PC-9 (cell line): ENCODE measurements around the gene ASTL. TPM values are rescaled to one million over a fixed set of nuclear protein-coding genes. Genes with fewer than 3 reads are reported as not detected.

Experiments
- BruUV-seq: library from RNA; stranded (reverse); fragments of 400-500 nt; replicated peaks from 2 replicates; lab custom pipeline; 2021; lab: Mats Ljungman, UMichigan
- CTCF ChIA-PET: fragments of 300-600 bp; sonication (Branson Sonifier 250); formaldehyde crosslinking; loops from one replicate; lab custom pipeline; 2022; ENCODE audit warnings: antibody characterized with exemption; lab: Charles Lee
- POLR2A ChIA-PET: fragments of 300-600 bp; sonication (Branson Sonifier 250); formaldehyde crosslinking; loops from one replicate; lab custom pipeline; 2022; ENCODE audit warnings: antibody characterized with exemption; ENCODE audit not compliant: unreplicated experiment; lab: Charles Lee
- DNase-seq, 2 experiments: peaks; one replicate each; pipeline versions ENCODE4 v3.0.0 to v3.0.0-alpha.2; 2015 to 2022; ENCODE audit warnings: mixed read lengths in 1 of 2
- H2AFZ ChIP-seq: fragments of 200-600 bp; sonication (generic); 2 replicates; pipeline ENCODE4 v1.8.1; 2017; ENCODE audit warnings: antibody characterized with exemption
- H3F3A ChIP-seq: fragments of 200-600 bp; sonication (generic); 2 replicates; pipeline ENCODE4 v1.8.1; 2017; ENCODE audit warnings: antibody characterized with exemption, mild to moderate bottlenecking, low read depth; ENCODE audit not compliant: insufficient read depth
- H3K27ac ChIP-seq: fragments of 200-600 bp; sonication (generic); 2 replicates; pipeline ENCODE4 v1.6.1; 2016; ENCODE audit warnings: mixed run types
- H3K27me3 ChIP-seq: fragments of 200-600 bp; sonication (generic); 2 replicates; pipeline ENCODE4 v1.6.1; 2016; ENCODE audit warnings: low read depth, mixed run types; ENCODE audit not compliant: insufficient read depth
- H3K36me3 ChIP-seq: fragments of 200-600 bp; sonication (generic); 2 replicates; pipeline ENCODE4 v1.6.1; 2016; ENCODE audit warnings: low read depth, mixed run types
- H3K4me1 ChIP-seq: fragments of 200-600 bp; sonication (generic); replicated peaks from 2 replicates; pipeline ENCODE4 v1.6.1; 2016; ENCODE audit warnings: mixed run types; ENCODE audit not compliant: insufficient read depth
- H3K4me2 ChIP-seq: fragments of 200-600 bp; sonication (generic); 2 replicates; pipeline ENCODE4 v1.6.1; 2017; ENCODE audit warnings: mixed run types
- H3K4me3 ChIP-seq: fragments of 200-600 bp; sonication (generic); 2 replicates; pipeline ENCODE4 v1.6.1; 2016; ENCODE audit warnings: mixed run types
- H3K79me2 ChIP-seq: fragments of 200-600 bp; sonication (generic); 2 replicates; pipeline ENCODE4 v1.6.1; 2017; ENCODE audit warnings: low read depth, mixed run types
- H3K9me2 ChIP-seq: fragments of 200-600 bp; sonication (generic); 2 replicates; pipeline ENCODE4 v1.8.1; 2017; ENCODE audit warnings: mild to moderate bottlenecking; ENCODE audit not compliant: insufficient read depth
- H3K9me3 ChIP-seq: fragments of 200-600 bp; sonication (generic); 2 replicates; pipeline ENCODE4 v1.8.1; 2016; ENCODE audit warnings: low read depth; ENCODE audit not compliant: insufficient read depth
- H4K20me1 ChIP-seq: fragments of 200-600 bp; sonication (generic); 2 replicates; pipeline ENCODE4 v1.8.1; 2017; ENCODE audit not compliant: insufficient read depth
- EZH2 ChIP-seq: fragments of 200-600 bp; sonication (generic); IDR thresholded peaks from 2 replicates; pipeline ENCODE4 v1.8.0; 2017; ENCODE audit warnings: antibody characterized with exemption, low read depth
- intact Hi-C: fragments of 100-400 bp; cut with micrococcal nuclease; formaldehyde crosslinking; loops from one replicate; pipeline ENCODE4 v1.10.0; 2022; ENCODE audit not compliant: unreplicated experiment
- total RNA-seq: library from RNA; stranded (reverse); gene quantifications from 2 replicates; pipeline ENCODE4 v1.2.3, GENCODE V29; 2021
- TF ChIP-seq, protein P1 (sequence below): fragments of 200-600 bp; sonication (generic); conservative IDR thresholded peaks from 2 replicates; pipeline ENCODE4 v1.6.1; 2017; ENCODE audit warnings: mixed run types, antibody characterized with exemption, mild to moderate bottlenecking, moderate library complexity

ASTL gene
- total RNA-seq, 1 experiment from 2014 or later: not detected

DNA sequence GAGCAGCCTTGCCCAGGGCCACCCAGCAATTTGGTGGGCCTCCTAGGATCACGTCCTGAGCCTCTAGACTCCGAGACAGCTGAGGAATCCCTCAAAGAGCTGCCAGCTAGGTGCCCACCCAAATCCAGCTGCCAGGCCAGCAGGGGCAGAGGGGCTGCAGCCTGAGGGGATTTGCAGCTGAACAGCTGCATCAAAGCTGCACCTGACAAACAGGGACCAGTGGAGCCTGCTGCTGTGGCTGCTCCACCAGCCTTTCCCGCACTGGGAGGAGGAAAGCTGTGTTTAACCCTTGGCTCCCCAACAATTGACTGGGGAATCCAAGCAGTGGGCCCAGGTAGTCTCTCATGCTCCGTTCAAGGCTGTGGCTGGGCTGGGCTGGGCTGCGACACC, 30.2 kb downstream of the ASTL start:
- H3K4me2 ChIP-seq: no peak overlapping the region
- no peaks in the 10 kb centered on the region for H3K9me2 ChIP-seq
- H3K36me3 ChIP-seq: no peaks in the 10 kb centered on the region
- H4K20me1 ChIP-seq: no peaks in the 10 kb centered on the region
- ChIA-PET CTCF (interaction anchor here (0.5 kb wide), 1 partner anchor 75 kb away, joined by 4 read pairs; no protein-coding TSS in a partner anchor), POLR2A (no interaction called here)
- no peak overlapping the region for H2AFZ ChIP-seq
- no peaks in the 10 kb centered on the region for H3K9me3 ChIP-seq
- BruUV-seq: no TSS peak
- H3K27ac ChIP-seq: no peak overlapping the region
- intact Hi-C loops: no loop called here
- H3K4me1 ChIP-seq: no peaks in the 10 kb centered on the region
- no peak overlapping the region for H3K4me3 ChIP-seq
- no peak for DNase-seq
- no peaks in the 10 kb centered on the region for H3K79me2 ChIP-seq
- no peaks in the 10 kb centered on the region for H3F3A ChIP-seq
- TF ChIP-seq, protein P1, sequence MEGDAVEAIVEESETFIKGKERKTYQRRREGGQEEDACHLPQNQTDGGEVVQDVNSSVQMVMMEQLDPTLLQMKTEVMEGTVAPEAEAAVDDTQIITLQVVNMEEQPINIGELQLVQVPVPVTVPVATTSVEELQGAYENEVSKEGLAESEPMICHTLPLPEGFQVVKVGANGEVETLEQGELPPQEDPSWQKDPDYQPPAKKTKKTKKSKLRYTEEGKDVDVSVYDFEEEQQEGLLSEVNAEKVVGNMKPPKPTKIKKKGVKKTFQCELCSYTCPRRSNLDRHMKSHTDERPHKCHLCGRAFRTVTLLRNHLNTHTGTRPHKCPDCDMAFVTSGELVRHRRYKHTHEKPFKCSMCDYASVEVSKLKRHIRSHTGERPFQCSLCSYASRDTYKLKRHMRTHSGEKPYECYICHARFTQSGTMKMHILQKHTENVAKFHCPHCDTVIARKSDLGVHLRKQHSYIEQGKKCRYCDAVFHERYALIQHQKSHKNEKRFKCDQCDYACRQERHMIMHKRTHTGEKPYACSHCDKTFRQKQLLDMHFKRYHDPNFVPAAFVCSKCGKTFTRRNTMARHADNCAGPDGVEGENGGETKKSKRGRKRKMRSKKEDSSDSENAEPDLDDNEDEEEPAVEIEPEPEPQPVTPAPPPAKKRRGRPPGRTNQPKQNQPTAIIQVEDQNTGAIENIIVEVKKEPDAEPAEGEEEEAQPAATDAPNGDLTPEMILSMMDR: no peak
- no peak for TF ChIP-seq EZH2
- peaks cover 27% of the 10 kb centered on the region for H3K27me3 ChIP-seq

DNA sequence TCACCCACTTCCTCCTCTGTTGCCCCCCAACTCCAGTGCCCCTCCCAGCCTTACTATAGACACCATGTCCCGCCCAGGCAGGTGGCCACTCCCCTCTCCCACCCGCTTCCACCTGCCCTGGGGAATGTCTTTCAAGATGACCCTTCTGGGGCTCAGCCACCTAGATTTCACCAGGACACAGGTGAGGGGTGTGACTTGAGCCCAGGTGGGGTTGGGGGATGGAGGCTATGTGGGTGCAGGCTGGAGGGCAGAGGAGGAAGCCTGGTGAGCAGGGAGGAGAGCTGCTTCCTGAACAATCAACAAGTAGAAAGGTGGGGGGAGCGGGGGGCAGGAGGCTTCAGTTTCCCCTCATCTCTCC, 30.6 kb downstream of the ASTL start:
- Histone ChIP-seq H4K20me1 (no peaks in the 10 kb centered on the region), H3K27me3 (peaks cover 25% of the 10 kb centered on the region), H3K79me2 (no peaks in the 10 kb centered on the region), H2AFZ (no peak overlapping the region), H3K9me2 (no peaks in the 10 kb centered on the region), H3K4me2 (no peak overlapping the region), H3K4me3 (no peak overlapping the region), H3K4me1 (no peaks in the 10 kb centered on the region), H3F3A (no peaks in the 10 kb centered on the region), H3K36me3 (no peaks in the 10 kb centered on the region), H3K27ac (no peak overlapping the region), H3K9me3 (no peaks in the 10 kb centered on the region)
- intact Hi-C loops: no loop called here
- CTCF ChIA-PET: no interaction called here
- POLR2A ChIA-PET: no interaction called here
- TF ChIP-seq, protein P1: no peak
- no peak for TF ChIP-seq EZH2
- no TSS peak for BruUV-seq
- DNase-seq: no peak

DNA sequence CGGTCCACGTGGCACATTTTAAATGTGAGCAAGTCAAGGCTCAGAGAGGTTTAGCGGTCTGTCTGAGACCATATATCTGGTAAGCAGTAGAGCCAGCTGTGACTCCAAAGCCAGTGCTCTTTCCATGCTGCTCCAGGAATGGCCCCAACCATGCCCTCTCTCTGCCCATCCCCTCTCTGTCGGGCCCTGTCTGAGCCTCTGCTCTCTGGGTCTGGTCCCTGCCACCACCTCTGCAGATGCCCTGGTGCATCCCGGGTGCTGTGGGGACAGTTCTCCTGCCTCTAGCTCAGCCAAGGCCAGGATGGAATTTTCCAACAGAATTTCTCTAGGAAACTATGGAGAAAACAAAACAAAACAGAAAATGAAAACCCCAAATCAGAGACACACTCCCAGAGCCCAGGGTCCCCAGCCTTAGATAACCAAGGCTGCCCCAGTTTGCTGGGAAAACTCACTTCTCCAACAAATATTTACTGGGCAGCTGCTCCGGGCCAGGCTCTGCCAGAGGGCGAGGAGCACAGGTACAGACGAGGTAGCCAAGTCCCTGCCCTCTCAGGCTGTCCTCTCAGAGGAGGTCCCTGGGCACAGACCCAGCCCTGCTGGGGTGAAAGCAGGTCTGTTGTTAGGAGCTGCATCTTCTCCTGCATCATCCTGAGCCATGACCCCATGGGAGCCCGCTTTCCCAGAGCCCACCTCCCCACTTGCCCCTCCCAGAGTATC, 31.2 kb downstream of the ASTL start:
- Histone ChIP-seq H3K4me2 (no peak overlapping the region), H3K27me3 (peaks cover 25% of the 10 kb centered on the region), H3K9me2 (no peaks in the 10 kb centered on the region), H3K4me3 (no peak overlapping the region), H3K36me3 (no peaks in the 10 kb centered on the region), H3K9me3 (no peaks in the 10 kb centered on the region), H3F3A (no peaks in the 10 kb centered on the region), H4K20me1 (no peaks in the 10 kb centered on the region), H3K4me1 (no peaks in the 10 kb centered on the region), H3K27ac (no peak overlapping the region), H3K79me2 (no peaks in the 10 kb centered on the region), H2AFZ (no peak overlapping the region)
- BruUV-seq: no TSS peak
- intact Hi-C loops: no loop called here
- ChIA-PET POLR2A (no interaction called here), CTCF (no interaction called here)
- TF ChIP-seq, protein P1: no peak
- no peak for DNase-seq
